ENCODE data around the gene TBC1D22A.
"Not testable (repeated sequence)": the region's sequence is repeated elsewhere in the genome, so short reads cannot be mapped to it uniquely, and the experiment has no call there.

Gene TBC1D22A

DNA sequence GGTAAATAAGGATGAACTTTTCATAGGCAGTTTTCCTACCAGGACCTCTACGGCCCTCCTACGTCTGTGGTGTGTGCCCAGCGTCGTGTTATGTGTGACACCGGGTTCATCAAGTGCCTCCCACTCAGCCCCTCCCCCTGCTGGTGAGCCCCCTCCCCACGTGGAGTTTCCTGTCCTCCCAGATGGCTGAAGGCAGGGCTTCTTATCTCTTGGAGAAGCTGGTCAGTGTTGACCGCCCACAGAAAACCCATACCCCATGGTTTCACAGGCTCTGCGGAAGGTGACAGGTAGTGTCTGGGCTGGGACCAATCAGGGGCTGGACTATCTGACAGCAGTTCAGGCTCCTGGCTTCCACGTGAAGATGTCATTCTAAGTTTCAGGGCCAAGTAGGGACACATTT, 393.5 kb downstream of the TBC1D22A start:
- DNase-seq (ENCODE audit: low read depth) = no peak

DNA sequence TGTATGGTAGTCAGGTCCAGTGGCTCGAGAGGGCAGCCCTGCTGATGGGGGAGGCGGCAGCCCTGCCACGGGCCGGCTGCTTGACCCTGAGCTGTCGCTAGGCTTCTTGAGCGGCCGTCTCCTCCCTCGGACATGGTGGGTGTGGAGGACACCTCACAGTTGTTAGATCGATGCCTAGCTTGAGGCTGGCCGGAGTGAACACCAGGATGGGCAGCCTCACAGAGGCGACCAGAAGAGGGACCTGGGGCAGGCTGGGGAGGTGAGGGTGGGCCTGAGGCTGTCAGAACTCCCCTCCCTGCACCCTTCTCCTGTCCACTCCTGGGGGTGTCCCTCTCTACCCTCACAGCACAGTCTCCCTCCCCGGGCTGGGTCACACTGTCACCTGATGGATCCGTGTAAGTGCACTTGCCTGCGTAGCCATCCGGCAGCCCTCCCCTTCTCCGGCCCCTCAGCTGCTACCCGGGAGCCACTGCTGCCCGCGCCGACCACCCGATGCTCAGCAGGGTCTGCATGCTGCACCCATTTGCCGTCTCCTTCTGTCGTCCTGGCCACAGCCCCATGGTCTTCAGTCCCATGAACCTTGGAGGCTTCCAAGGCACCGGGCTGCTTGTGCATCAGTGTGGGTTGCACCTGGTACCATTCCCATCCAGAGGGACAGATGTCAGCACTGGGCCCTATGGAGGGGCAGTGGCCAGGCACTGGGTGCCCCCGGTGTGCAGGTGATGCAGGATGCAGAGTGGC, 394.1 kb downstream of the TBC1D22A start:
- DNase-seq (ENCODE audit: low read depth) = no peak

- no peak for DNase-seq (ENCODE audit: low read depth)
Measured at GRCh38 chr22:47157093-47157420, 394.6 kb downstream of the TBC1D22A start.

- no peak for DNase-seq (ENCODE audit: low read depth)
Measured at GRCh38 chr22:47157486-47158270, 395.2 kb downstream of the TBC1D22A start.

- DNase-seq (ENCODE audit: low read depth) = no peak
Measured at GRCh38 chr22:47158457-47158856, 396.0 kb downstream of the TBC1D22A start.

GRCh38 chr22:47159592-47159991, 397.1 kb downstream of the TBC1D22A start:
- DNase-seq (ENCODE audit: low read depth) = no peak

DNA sequence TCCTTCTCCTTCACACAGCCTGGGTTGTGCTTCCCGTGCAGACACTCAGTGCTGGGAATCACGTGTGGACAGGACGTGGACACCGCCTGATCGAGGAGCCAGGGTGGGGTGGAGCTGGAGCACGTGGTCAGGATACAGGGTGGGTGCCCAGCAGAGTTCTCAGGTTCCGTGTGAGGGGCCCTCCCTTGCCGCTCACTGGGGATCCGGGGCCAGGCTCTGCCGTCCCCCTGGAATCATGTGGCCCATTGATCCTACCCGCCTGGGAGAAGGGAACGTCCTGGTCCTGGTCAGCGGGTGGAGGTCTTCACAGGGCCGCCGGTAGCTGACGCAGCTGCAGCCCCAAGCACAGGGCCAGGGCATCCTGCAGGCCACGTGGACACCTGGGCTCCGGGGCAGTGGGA, 397.7 kb downstream of the TBC1D22A start:
- no peak for DNase-seq (ENCODE audit: low read depth)

DNA sequence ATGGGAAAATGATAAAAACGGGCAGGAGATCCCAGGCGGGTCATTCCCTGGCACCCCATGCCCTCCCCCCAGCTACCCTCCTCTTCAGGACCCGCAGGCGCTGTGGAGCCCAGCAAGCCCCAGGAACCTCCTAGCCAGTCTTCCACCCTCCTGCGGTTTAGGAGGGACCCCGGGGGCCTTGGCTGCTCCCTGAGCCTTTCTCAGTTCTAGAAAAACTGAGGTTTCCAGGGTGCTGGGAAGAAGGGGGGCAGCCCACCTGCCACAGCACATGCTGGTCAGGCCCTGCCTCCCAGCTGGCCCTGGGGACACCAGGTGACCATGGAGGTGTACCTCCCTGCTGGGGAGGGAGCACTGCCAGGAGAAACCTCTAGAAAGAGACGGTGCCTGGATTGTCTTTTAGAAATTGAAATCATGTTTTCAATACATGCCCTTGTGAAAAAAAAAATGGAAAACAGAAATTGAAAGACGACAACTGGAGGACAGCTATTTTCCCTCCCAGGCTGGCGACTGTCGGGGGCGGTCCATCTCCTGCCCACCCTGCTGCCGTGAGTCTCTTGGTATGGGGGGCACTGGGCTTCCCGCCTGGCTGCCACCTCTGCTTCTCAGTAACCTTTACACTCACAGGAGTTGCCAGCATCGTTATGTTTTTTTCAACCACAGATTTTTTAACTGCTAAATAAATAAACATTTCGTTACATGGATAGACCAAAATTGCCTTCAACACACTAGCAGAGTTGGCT, 398.5 kb downstream of the TBC1D22A start:
- no peak for DNase-seq (ENCODE audit: low read depth)

GRCh38 chr22:47161631-47162030, 399.2 kb downstream of the TBC1D22A start:
- no peak for DNase-seq (ENCODE audit: low read depth)

DNA sequence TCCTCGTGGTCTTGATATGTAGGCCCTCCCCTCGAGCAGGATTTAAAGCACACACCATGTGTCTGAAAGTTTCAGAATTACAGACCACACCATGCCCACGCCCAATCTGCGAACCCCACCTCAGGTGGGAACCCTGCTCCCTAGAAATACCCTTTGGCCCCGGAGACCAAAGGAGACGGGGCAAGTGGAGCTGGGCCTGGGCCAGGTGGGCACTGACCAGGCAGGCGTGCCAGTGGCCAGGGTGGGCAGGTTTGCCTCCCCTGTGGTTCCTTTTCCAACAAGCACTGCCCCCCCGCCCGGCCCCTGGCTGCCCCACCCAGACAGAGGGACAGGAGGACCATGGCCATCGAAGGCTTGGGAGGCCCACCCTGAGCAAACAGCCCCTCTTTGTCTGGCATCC, 400.4 kb downstream of the TBC1D22A start:
- DNase-seq (ENCODE audit: low read depth) = no peak

GRCh38 chr22:47163481-47163855, 401.0 kb downstream of the TBC1D22A start:
- no peak for DNase-seq (ENCODE audit: low read depth)

GRCh38 chr22:47163856-47164513, 401.5 kb downstream of the TBC1D22A start:
- no peak for DNase-seq (ENCODE audit: low read depth)

GRCh38 chr22:47164514-47165337, 402.3 kb downstream of the TBC1D22A start:
- no peak for DNase-seq (ENCODE audit: low read depth)

DNA sequence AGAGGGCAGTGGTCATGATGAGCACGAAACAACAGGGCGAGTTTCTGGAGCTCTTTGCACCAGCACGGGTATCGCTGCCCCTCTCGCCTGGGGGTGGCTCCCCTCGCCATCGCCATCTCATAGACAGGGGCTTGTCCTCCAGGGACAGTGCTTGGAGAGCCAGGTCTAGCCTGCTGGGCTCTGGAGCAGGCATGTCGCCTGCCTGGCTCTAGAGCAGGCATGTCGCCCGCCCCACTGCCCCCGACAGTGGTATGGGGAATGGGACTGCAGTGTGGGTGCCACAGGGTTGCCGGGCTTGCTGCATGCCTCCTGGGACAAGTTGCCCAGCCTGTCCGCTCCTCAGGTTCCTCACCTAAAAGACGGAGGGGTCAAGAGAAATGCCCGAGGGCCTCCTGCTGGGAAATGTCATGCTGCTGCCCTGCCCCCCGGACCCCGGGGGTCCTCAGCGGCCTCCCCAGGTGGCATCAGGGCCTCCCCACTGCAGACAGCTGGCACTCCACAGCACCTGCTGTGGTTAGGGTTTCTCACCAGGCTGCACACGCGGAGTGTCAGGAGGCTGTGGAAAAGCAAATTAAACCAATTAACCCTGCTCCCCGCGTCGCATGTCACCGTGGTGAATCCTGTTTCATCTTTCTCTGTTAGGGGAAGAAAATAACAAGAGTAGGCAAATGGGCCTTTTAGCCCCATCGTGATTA, 403.0 kb downstream of the TBC1D22A start:
- DNase-seq (ENCODE audit: low read depth) = no peak

DNA sequence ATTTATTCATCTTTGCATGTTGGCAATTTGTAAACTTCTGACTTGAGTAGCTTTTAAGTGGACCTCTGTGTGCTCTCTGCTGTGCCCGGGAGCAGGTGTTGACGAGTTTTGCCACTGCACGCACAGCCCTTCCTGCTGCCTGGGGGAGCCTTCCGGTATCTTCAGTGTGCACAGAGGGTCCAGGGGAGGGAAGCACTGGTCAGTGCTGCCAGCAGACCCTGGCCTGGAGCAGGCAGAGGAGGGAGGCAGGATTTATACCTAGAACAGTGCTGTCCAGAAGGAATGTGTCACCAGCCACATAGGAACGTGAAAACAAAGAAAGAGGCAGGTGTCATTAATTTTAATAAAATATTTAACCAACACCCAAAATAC, 403.6 kb downstream of the TBC1D22A start:
- no peak for DNase-seq (ENCODE audit: low read depth)

- no peak for DNase-seq (ENCODE audit: low read depth)
Measured at GRCh38 chr22:47166446-47167016, 404.1 kb downstream of the TBC1D22A start.

DNA sequence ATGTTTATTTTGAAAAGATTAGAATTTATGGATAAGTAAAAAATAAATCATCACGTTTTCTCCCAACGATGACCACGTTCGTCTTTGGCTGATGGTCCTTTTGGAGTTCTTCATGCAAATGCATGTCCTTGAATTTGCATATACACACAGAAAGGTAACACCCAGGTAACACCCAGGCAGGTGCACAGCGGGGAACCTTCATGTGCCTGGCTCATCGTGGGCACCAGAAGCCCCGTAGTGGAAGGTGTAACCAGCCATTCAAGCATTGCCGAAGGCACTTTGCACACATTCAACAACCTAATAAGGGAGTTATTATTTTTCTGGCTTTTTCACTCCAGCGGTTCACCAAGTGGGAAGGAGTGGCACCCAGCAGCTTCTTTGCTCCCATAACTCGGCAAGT, 404.6 kb downstream of the TBC1D22A start:
- no peak for DNase-seq (ENCODE audit: low read depth)

- not testable (repeated sequence) for DNase-seq (ENCODE audit: low read depth)
Measured at GRCh38 chr22:47167921-47168320, 405.5 kb downstream of the TBC1D22A start.

DNA sequence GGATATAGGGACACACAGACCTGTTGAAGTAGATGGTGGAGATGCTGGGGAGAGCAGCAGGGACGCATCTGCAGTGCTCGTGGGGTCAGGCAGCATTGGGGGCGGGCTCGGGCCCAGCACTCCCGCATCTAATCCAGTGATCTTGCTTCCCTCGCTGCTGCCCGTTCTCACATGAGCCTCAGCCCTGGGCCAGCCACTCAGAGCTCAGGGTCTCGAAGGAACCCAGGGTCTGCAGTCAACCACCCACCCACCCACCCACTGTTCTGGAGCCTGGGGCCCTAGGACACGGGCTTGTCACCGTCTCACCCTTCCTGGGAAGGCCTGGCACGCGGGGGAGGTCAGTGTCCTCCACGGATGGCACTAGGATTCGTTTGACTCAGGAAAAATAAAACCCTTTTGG, 406.0 kb downstream of the TBC1D22A start:
- DNase-seq (ENCODE audit: low read depth) = no peak

GRCh38 chr22:47168900-47169800, 406.7 kb downstream of the TBC1D22A start:
- DNase-seq (ENCODE audit: low read depth) = no peak

Data from fibroblast of gingiva (primary cell).